Upper lobe of right lung (tissue), 1 donor: ENCODE results near the gene NFIL3. TPM values are rescaled to one million over a fixed set of nuclear protein-coding genes. Genes with fewer than 3 reads are reported as not detected.

Source experiments
- ATAC-seq: fragments of 200-7000 bp; cut with Tn5 transposase; one replicate; pipeline ENCODE4 v1.9.1; 2020; ENCODE audit warnings: mild to moderate bottlenecking, moderate library complexity
- DNase-seq: peaks from one replicate; pipeline ENCODE4 v3.0.0-alpha.2; 2020
- H3K27ac ChIP-seq: fragments of 200-600 bp; one replicate; pipeline ENCODE4 v1.8.0; 2022
- H3K27me3 ChIP-seq: fragments of 200-600 bp; one replicate; pipeline ENCODE4 v1.8.0; 2022; ENCODE audit warnings: mild to moderate bottlenecking
- H3K36me3 ChIP-seq: fragments of 200-600 bp; one replicate; pipeline ENCODE4 v1.8.0; 2022
- H3K4me1 ChIP-seq: fragments of 200-600 bp; one replicate; pipeline ENCODE4 v1.8.0; 2022
- H3K4me3 ChIP-seq: fragments of 200-600 bp; one replicate; pipeline ENCODE4 v1.8.0; 2022; ENCODE audit warnings: mild to moderate bottlenecking
- H3K9me3 ChIP-seq: fragments of 200-600 bp; one replicate; pipeline ENCODE4 v1.8.0; 2022
- CTCF ChIP-seq: fragments of 200-600 bp; IDR thresholded peaks from one replicate; pipeline ENCODE4 v1.8.0; 2022; ENCODE audit warnings: antibody characterized with exemption
- intact Hi-C: fragments of 100-400 bp; cut with DNase I; formaldehyde crosslinking; loops from one replicate; pipeline ENCODE4 v1.11.0; 2022
- total RNA-seq: library from RNA; stranded (reverse); fragmentation: NEBNext Ultra II Directional; extraction: Animal tissue kit (Norgen Biotek cat#: 25700); gene quantifications from one replicate; pipeline ENCODE4 v1.2.1, GENCODE V29; 2021
- donor health status: DM: no; HTN: yes; CAD: no; lungs with severe emphysema.

NFIL3 gene
- total RNA-seq, 1 donor from 2014 or later, result 26.2 TPM

DNA sequence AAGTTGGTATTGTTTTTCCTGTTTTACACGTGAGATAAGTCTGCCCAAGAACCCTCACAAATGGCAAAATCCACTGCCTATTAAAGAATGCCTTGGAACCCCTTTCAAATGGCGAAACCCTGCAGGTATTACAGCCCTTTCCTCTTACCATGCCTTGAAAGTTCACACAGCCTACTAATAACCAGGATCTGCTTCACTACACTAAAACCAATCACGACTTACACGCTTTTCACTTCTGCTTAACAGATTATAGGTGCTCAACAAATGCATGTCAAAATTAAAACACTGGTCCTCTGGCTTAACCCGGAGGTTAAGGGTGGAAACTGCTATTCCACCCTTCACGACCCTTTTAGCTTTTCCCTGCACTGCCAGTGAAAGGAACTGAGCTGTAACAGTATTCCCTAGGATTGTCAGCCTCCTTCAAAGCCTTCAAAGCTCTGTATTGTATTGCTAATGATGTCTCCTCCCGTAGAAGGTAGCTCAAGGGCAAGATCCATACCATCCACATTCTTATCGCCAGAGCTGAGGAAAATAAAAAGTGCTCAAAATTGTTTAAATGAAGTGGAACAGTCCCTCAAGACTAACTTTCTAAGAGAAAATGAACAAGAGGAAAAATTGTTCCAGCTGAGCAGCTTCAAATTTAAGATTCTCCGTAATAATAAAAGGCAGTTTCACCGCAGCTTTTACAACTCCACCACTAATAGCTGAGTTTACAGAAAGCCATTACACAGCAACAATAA is 62.9 kb downstream of the NFIL3 start:
- ATAC-seq (no peak), DNase-seq (no peak)
- no peak for TF ChIP-seq CTCF
- peak overlapping the region; percentile 99 for H3K4me3 ChIP-seq
- H3K27me3 ChIP-seq, result no peaks in the 10 kb centered on the region
- intact Hi-C loops, result no loop called here
- peak overlapping the region; percentile 93 for H3K27ac ChIP-seq
- peaks cover 4% of the 10 kb centered on the region for H3K36me3 ChIP-seq
- H3K9me3 ChIP-seq, result no peaks in the 10 kb centered on the region
- peaks cover 17% of the 10 kb centered on the region for H3K4me1 ChIP-seq

DNA sequence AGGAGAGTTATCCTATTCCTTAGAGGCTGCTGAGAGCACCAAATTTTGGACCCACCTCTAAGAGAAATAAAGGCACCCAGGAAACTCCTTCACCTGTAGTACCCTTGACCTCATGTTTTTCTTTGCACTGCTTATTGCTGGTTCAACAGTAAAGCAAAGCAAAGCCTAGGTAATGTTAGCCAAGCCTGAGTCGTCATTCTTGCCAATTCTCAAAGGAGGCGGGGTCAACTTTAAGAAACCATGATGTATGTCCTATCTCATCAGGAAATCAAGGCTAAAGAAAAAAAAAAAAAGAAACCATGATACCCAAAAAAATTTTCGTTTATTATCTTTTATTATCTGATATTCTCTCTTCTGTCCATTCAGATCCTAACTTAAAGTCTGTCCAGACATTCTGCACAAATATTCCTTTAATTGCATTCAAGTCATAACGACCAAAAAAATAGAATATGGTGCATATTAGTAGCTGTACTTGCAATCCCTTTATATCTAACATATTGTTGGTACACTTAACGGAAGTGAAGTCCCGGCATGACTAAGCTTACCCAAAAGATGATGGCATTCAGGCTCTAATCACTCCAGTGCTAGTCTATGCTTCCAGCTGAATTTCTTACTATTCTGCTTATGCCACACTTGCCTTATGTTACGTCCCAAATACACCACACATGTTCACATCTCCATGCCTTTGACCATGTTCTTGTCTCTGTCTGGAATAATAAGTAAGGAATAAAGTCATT is 63.7 kb downstream of the NFIL3 start:
- intact Hi-C loops, result no loop called here
- no peak overlapping the region for H3K27ac ChIP-seq

DNA sequence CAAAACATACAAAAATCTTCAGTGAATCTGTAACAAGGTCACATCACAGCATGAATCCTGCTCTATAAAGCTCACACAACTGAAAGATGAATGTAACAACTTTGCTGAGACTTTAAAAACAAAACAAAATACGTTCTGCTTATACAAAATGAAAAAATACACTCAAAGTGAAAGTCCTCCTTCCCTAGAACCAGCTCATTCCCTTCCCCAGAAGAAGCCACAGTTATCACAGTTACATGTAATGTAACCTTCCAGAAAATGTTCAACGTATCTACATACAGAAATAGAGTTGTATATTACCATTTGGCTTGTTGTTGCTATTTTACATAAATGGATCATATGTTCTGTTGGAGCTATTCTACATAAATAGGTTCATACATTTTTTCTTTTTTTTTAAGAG is 64.5 kb downstream of the NFIL3 start:
- peaks cover 11% of the 10 kb centered on the region for H3K36me3 ChIP-seq
- H3K27ac ChIP-seq, result no peak overlapping the region
- DNase-seq (no peak), ATAC-seq (no peak)
- no peaks in the 10 kb centered on the region for H3K27me3 ChIP-seq
- no peaks in the 10 kb centered on the region for H3K9me3 ChIP-seq
- intact Hi-C loops, result no loop called here
- H3K4me3 ChIP-seq, result no peak overlapping the region
- peaks cover 19% of the 10 kb centered on the region for H3K4me1 ChIP-seq
- no peak for TF ChIP-seq CTCF

More for the DNA sequence above, 63.7 kb downstream of the NFIL3 start:
- no peak for ATAC-seq
- H3K4me3 ChIP-seq, result peak overlapping the region; percentile 99
- H3K4me1 ChIP-seq, result peaks cover 19% of the 10 kb centered on the region
- peaks cover 8% of the 10 kb centered on the region for H3K36me3 ChIP-seq
- H3K27me3 ChIP-seq, result no peaks in the 10 kb centered on the region
- TF ChIP-seq CTCF, result no peak
- DNase-seq, result no peak
- H3K9me3 ChIP-seq, result no peaks in the 10 kb centered on the region

Other genes starting within 250 kb of the NFIL3 start
- gene AUH, start 61.9 kb downstream of the NFIL3 start, total RNA-seq, result 18.6 TPM